Endothelial cell (in vitro differentiated cells): ENCODE results near the gene PSMD13. TPM values are rescaled to one million over a fixed set of nuclear protein-coding genes. Genes with fewer than 3 reads are reported as not detected.
"Not testable (repeated sequence)": the region's sequence is repeated elsewhere in the genome, so short reads cannot be mapped to it uniquely, and the experiment has no call there.

ENCODE experiments used
- DNase-seq: peaks from one replicate; pipeline ENCODE4 v3.0.0; 2021; ENCODE audit warnings: low spot score
- H3K27ac Mint-ChIP-seq: one replicate; pipeline ENCODE4 v1.8.0; 2021; ENCODE audit warnings: mixed read lengths, inconsistent platforms; ENCODE audit not compliant: unreplicated experiment
- H3K27me3 Mint-ChIP-seq: one replicate; pipeline ENCODE4 v1.8.0; 2021; ENCODE audit warnings: mild to moderate bottlenecking, moderate library complexity, mixed read lengths, inconsistent platforms; ENCODE audit not compliant: unreplicated experiment
- H3K36me3 Mint-ChIP-seq: one replicate; pipeline ENCODE4 v1.8.0; 2021; ENCODE audit warnings: mild to moderate bottlenecking, low read depth, mixed read lengths, inconsistent platforms; ENCODE audit not compliant: unreplicated experiment
- H3K4me1 Mint-ChIP-seq: one replicate; pipeline ENCODE4 v1.8.0; 2021; ENCODE audit warnings: mild to moderate bottlenecking, mixed read lengths, inconsistent platforms; ENCODE audit not compliant: unreplicated experiment
- H3K4me3 Mint-ChIP-seq: one replicate; pipeline ENCODE4 v1.8.0; 2021; ENCODE audit warnings: mild to moderate bottlenecking, mixed read lengths, inconsistent platforms; ENCODE audit not compliant: unreplicated experiment
- H3K9me3 Mint-ChIP-seq: one replicate; pipeline ENCODE4 v1.8.0; 2021; ENCODE audit warnings: mixed read lengths, inconsistent platforms; ENCODE audit not compliant: unreplicated experiment
- CTCF ChIP-seq: fragments of 200-600 bp; sonication (generic); IDR thresholded peaks from one replicate; pipeline ENCODE4 v1.5.0; 2021; ENCODE audit warnings: antibody characterized with exemption; ENCODE audit not compliant: unreplicated experiment
- total RNA-seq: library from RNA; stranded (reverse); fragmentation: NEBNext Ultra II Directional; extraction: Animal tissue kit (Norgen Biotek cat#: 25700); gene quantifications from one replicate; pipeline ENCODE4 v1.2.1, GENCODE V29; 2021; ENCODE audit not compliant: unreplicated experiment

PSMD13 gene
- total RNA-seq, 1 donor from 2014 or later = 189 TPM

GRCh38 chr11:218815-219593 is 17.8 kb upstream of the PSMD13 start:
- DNase-seq = no peak
- Mint-ChIP-seq H3K27ac (peak overlapping the region; percentile 13), H3K4me3 (peak overlapping the region; percentile 3), H3K27me3 (no peaks in the 10 kb centered on the region), H3K36me3 (peaks cover 22% of the 10 kb centered on the region), H3K4me1 (no peaks in the 10 kb centered on the region), H3K9me3 (no peaks in the 10 kb centered on the region)
- TF ChIP-seq CTCF = no peak

- H3K4me3 Mint-ChIP-seq, H3K27me3 Mint-ChIP-seq, DNase-seq, H3K9me3 Mint-ChIP-seq, H3K27ac Mint-ChIP-seq, H3K4me1 Mint-ChIP-seq: not testable (repeated sequence)
- peaks cover 17% of the 10 kb centered on the region for H3K36me3 Mint-ChIP-seq
Measured at GRCh38 chr11:220641-221215, 16.0 kb upstream of the PSMD13 start.

GRCh38 chr11:221539-221938 is 15.2 kb upstream of the PSMD13 start:
- H3K36me3 Mint-ChIP-seq = peaks cover 17% of the 10 kb centered on the region
- no peaks in the 10 kb centered on the region for H3K9me3 Mint-ChIP-seq
- H3K4me1 Mint-ChIP-seq = no peaks in the 10 kb centered on the region
- H3K4me3 Mint-ChIP-seq = no peak overlapping the region
- peaks cover 1% of the 10 kb centered on the region for H3K27me3 Mint-ChIP-seq
- TF ChIP-seq CTCF = no peak
- no peak overlapping the region for H3K27ac Mint-ChIP-seq
- DNase-seq = no peak

GRCh38 chr11:221998-222789 is 14.6 kb upstream of the PSMD13 start:
- Mint-ChIP-seq H3K27ac (no peak overlapping the region), H3K4me1 (no peaks in the 10 kb centered on the region), H3K4me3 (peak overlapping the region; percentile 74), H3K36me3 (peaks cover 17% of the 10 kb centered on the region), H3K9me3 (no peaks in the 10 kb centered on the region), H3K27me3 (peaks cover 1% of the 10 kb centered on the region)
- no peak for DNase-seq
- TF ChIP-seq CTCF = no peak

- Mint-ChIP-seq H3K4me3 (no peak overlapping the region), H3K9me3 (no peaks in the 10 kb centered on the region), H3K4me1 (no peaks in the 10 kb centered on the region), H3K27me3 (peaks cover 1% of the 10 kb centered on the region), H3K27ac (no peak overlapping the region), H3K36me3 (peaks cover 17% of the 10 kb centered on the region)
- no peak for TF ChIP-seq CTCF
- no peak for DNase-seq
Measured at GRCh38 chr11:223026-223789, 13.6 kb upstream of the PSMD13 start.
